ENCODE data around the gene PLAC9. TPM values are rescaled to one million over a fixed set of nuclear protein-coding genes. Genes with fewer than 3 reads are reported as not detected.

PLAC9 gene
- total and polyA plus RNA-seq, 8 donors = 0.63 to 14.6 (median 3.0) TPM

DNA sequence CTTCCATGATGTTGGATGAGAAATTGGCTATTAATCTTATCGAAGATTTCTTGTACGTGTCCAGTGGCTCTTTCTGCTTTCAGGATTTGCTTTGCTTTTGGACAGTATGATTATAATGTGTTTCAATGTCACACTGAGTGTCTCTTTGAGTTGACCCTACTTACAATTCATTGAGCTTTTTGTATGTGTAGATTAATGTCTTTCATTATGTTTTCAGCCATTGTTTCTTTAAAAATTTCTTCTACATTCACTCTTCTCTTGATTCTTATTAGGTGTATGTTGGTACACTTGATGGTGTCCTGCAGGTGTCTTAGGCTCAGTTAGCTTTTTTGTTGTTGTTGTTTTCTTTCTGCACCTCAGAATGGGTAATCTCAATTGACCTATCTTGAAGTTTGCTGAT, 16.6 kb downstream of the PLAC9 start:
- H3K36me3 ChIP-seq = peaks cover 0 to 37% (median 9%) of the 10 kb centered on the region in 3 donors
- FAIRE-seq = no peak
- intact Hi-C loops (cut with DNase I) = loop anchor here in 1 of 3 donors (5.0 kb wide), 1 partner anchor 68 kb away; no protein-coding TSS in a partner anchor
- H3K27me3 ChIP-seq = no peaks in the 10 kb centered on the region
- no peak for TF ChIP-seq CTCF (IDR thresholded peaks at IDR 0.05)
- no peak for ATAC-seq
- no peak overlapping the region for H3K27ac ChIP-seq
- peaks cover 0 to 6% (median 1%) of the 10 kb centered on the region in 3 donors for H3K4me1 ChIP-seq
- 97 to 98% methylated on average over 2 of the region's 2 CpGs for WGBS, 2 donors
- no peak overlapping the region for H3K4me3 ChIP-seq
- DNase-seq = no peak
- H3K9me3 ChIP-seq = no peaks in the 10 kb centered on the region

- no peaks in the 10 kb centered on the region for H3K4me1 ChIP-seq
- WGBS, 2 donors = 88 to 92% methylated on average over 2 of the region's 2 CpGs
- ATAC-seq (no peak), DNase-seq (peak in 1 of 6 donors; percentile 1), FAIRE-seq (no peak)
- H3K27ac ChIP-seq = no peak overlapping the region
- peaks cover 0 to 45% (median 14%) of the 10 kb centered on the region in 3 donors for H3K36me3 ChIP-seq
- intact Hi-C loops (cut with DNase I) = loop anchor here in 1 of 3 donors (10.0 kb wide), 1 partner anchor 55 kb away; the partner anchor contains the start of gene ANXA11
- H3K27me3 ChIP-seq = no peaks in the 10 kb centered on the region
- H3K9me3 ChIP-seq = no peaks in the 10 kb centered on the region
- no peak overlapping the region for H3K4me3 ChIP-seq
- TF ChIP-seq CTCF (IDR thresholded peaks at IDR 0.05) = no peak
Observed at GRCh38 chr10:80150172-80150571, 17.6 kb downstream of the PLAC9 start.

DNA sequence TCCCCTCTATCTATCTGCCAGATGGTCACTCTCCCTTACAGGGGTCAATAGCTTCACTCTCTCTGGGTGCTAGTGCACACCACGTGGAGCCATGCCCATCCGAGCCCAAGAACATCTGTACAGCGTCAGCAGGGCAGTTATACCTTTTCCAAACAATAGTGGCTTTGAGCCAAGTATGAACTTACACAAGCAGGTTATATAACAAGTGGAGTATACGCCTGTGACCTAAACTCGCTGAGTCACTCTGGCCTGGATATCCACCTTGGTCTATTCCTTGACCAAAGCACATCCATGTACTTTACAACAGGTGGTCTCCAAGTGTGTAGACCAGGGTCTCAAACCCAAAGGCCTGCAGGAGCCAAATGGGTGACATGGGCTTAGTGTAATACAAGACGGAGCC, 20.3 kb downstream of the PLAC9 start:
- Histone ChIP-seq H3K27me3 (no peaks in the 10 kb centered on the region), H3K36me3 (peaks cover 0 to 72% (median 19%) of the 10 kb centered on the region in 3 donors), H3K27ac (no peak overlapping the region), H3K4me1 (no peaks in the 10 kb centered on the region), H3K9me3 (no peaks in the 10 kb centered on the region), H3K4me3 (no peak overlapping the region)
- intact Hi-C loops (cut with DNase I) = loop anchor here in 1 of 3 donors (10.0 kb wide), 1 partner anchor 52 kb away; the partner anchor contains the start of gene ANXA11
- DNase-seq = peak in 2 of 6 donors; percentile 5 to 13
- 80 to 87% methylated on average over 6 of the region's 6 CpGs for WGBS, 2 donors
- no peak for TF ChIP-seq CTCF (IDR thresholded peaks at IDR 0.05)
- ATAC-seq = peak in 1 of 4 donors; percentile 9
- no peak for FAIRE-seq

- DNase-seq (peak in 2 of 6 donors; percentile 44 to 45), ATAC-seq (no peak), FAIRE-seq (no peak)
- TF ChIP-seq CTCF (IDR thresholded peaks at IDR 0.05) = no peak
- Histone ChIP-seq H3K4me1 (no peaks in the 10 kb centered on the region), H3K27ac (no peak overlapping the region), H3K27me3 (no peaks in the 10 kb centered on the region), H3K9me3 (no peaks in the 10 kb centered on the region), H3K4me3 (no peak overlapping the region), H3K36me3 (peaks cover 0 to 78% (median 19%) of the 10 kb centered on the region in 3 donors)
- WGBS, 2 donors = 86 to 96% methylated on average over 3 of the region's 3 CpGs
- intact Hi-C loops (cut with DNase I) = loop anchor here in 1 of 3 donors (10.0 kb wide), 1 partner anchor 51 kb away; the partner anchor contains the start of gene ANXA11
Observed at GRCh38 chr10:80153460-80153859, 20.9 kb downstream of the PLAC9 start.

DNA sequence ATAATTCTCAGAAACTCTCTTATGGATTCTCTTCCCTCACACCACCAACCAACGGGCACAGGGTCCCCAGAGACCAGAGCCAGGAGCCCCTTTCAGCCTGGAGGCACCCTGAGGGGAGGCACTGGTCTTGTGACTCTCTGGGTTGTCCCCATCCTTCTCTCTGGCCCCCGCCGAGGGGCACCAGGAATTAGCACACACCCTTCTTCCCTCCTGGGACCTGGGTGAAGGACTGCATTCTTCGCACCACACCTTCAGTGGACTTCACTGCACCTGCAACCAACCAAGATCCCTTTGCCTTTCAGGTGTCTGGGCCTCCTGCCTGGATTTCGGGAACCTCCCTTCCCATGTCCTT, 22.1 kb downstream of the PLAC9 start:
- TF ChIP-seq CTCF (IDR thresholded peaks at IDR 0.05) = no peak
- Histone ChIP-seq H3K27me3 (no peaks in the 10 kb centered on the region), H3K4me1 (no peaks in the 10 kb centered on the region), H3K9me3 (no peaks in the 10 kb centered on the region), H3K27ac (peak overlapping the region in 1 of 4 donors; percentile 23), H3K4me3 (no peak overlapping the region), H3K36me3 (peaks cover 0 to 89% (median 19%) of the 10 kb centered on the region in 3 donors)
- DNase-seq (no peak), ATAC-seq (no peak), FAIRE-seq (no peak)
- 90 to 93% methylated on average over 5 of the region's 5 CpGs for WGBS, 2 donors
- intact Hi-C loops (cut with DNase I) = loop anchor here in 1 of 3 donors (10.0 kb wide), 1 partner anchor 50 kb away; the partner anchor contains the start of gene ANXA11
